CD4-positive, alpha-beta T cell treated with Interleukin-2 at 100 ng/mL for 4 hours (primary cell): ENCODE results near the gene KPTN.
A peak's percentile ranks its signal among the peaks of the same experiment; 100 is the strongest.

ENCODE experiments used
- DNase-seq: peaks from one replicate; pipeline ENCODE4 v3.0.0-alpha.2; 2020; ENCODE audit warnings: low spot score

Gene KPTN

GRCh38 chr19:47469363-47469700 is 14.7 kb downstream of the KPTN start:
- no peak for DNase-seq

- no peak for DNase-seq
Measured at GRCh38 chr19:47467914-47468313, 16.1 kb downstream of the KPTN start.

- no peak for DNase-seq
Measured at GRCh38 chr19:47465957-47466356, 18.1 kb downstream of the KPTN start.

- DNase-seq: no peak
Measured at GRCh38 chr19:47464675-47465419, 19.2 kb downstream of the KPTN start.

GRCh38 chr19:47461876-47462275 is 22.1 kb downstream of the KPTN start:
- DNase-seq: no peak

- no peak for DNase-seq
Measured at GRCh38 chr19:47459477-47459876, 24.5 kb downstream of the KPTN start.

GRCh38 chr19:47458672-47459071 is 25.3 kb downstream of the KPTN start:
- DNase-seq: no peak

- DNase-seq: no peak
Measured at GRCh38 chr19:47456721-47457474, 27.1 kb downstream of the KPTN start.

- DNase-seq: no peak
Measured at GRCh38 chr19:47450478-47450877, 33.5 kb downstream of the KPTN start.

- no peak for DNase-seq
Measured at GRCh38 chr19:47448360-47448727, 35.7 kb downstream of the KPTN start.

GRCh38 chr19:47447470-47448359 is 36.3 kb downstream of the KPTN start:
- no peak for DNase-seq

GRCh38 chr19:47446534-47447469 is 37.2 kb downstream of the KPTN start:
- no peak for DNase-seq

GRCh38 chr19:47445937-47446402 is 38.0 kb downstream of the KPTN start:
- peak; percentile 50 for DNase-seq

- DNase-seq: no peak
Measured at GRCh38 chr19:47445527-47445926, 38.5 kb downstream of the KPTN start.

GRCh38 chr19:47444388-47444821 is 39.6 kb downstream of the KPTN start:
- peak; percentile 40 for DNase-seq

GRCh38 chr19:47443331-47443730 is 40.7 kb downstream of the KPTN start:
- DNase-seq: no peak

GRCh38 chr19:47438793-47439220 is 45.2 kb downstream of the KPTN start:
- DNase-seq: no peak

- no peak for DNase-seq
Measured at GRCh38 chr19:47437500-47437899, 46.5 kb downstream of the KPTN start.

- peak; percentile 84 for DNase-seq
Measured at GRCh38 chr19:47436712-47437401, 47.2 kb downstream of the KPTN start.

- no peak for DNase-seq
Measured at GRCh38 chr19:47435883-47436417, 48.1 kb downstream of the KPTN start.
